SJCRH30 (cell line): Measurements from ENCODE around the gene OR51B6. TPM values are rescaled to one million over a fixed set of nuclear protein-coding genes. Genes with fewer than 3 reads are reported as not detected.
"Not testable (repeated sequence)": the region's sequence is repeated elsewhere in the genome, so short reads cannot be mapped to it uniquely, and the experiment has no call there.

Experiments used
- DNase-seq, 2 experiments: peaks; one replicate each; pipeline ENCODE4 v3.0.0-alpha.2; 2015 to 2020
- H3K27ac ChIP-seq: fragments of 250-450 bp; sonication (Bioruptor Pico); 2 replicates; pipeline ENCODE4 v1.5.1; 2020; ENCODE audit warnings: mild to moderate bottlenecking, moderate library complexity
- H3K27me3 ChIP-seq: fragments of 250-450 bp; sonication (Bioruptor Pico); 2 replicates; pipeline ENCODE4 v1.5.1; 2020; ENCODE audit warnings: mild to moderate bottlenecking, moderate library complexity
- H3K36me3 ChIP-seq: fragments of 250-450 bp; sonication (Bioruptor Pico); 2 replicates; pipeline ENCODE4 v1.5.1; 2020; ENCODE audit warnings: mild to moderate bottlenecking, moderate library complexity
- H3K4me1 ChIP-seq: fragments of 250-450 bp; sonication (Bioruptor Pico); 2 replicates; pipeline ENCODE4 v1.5.1; 2020; ENCODE audit warnings: mild to moderate bottlenecking, moderate library complexity
- H3K4me3 ChIP-seq: fragments of 250-450 bp; sonication (Bioruptor Pico); 2 replicates; pipeline ENCODE4 v1.5.1; 2020; ENCODE audit warnings: mild to moderate bottlenecking, moderate library complexity
- H3K9me3 ChIP-seq: fragments of 250-450 bp; sonication (Bioruptor Pico); replicated peaks from 2 replicates; pipeline ENCODE4 v1.5.1; 2020; ENCODE audit warnings: mild to moderate bottlenecking, moderate library complexity
- total RNA-seq: library from RNA; depleted of rRNA; stranded (reverse); fragments of >200 nt; shearing (Covaris generic); gene quantifications from 2 replicates; pipeline ENCODE4 v1.2.3, GENCODE V29; 2014; rRNA removed

Gene OR51B6, protein sequence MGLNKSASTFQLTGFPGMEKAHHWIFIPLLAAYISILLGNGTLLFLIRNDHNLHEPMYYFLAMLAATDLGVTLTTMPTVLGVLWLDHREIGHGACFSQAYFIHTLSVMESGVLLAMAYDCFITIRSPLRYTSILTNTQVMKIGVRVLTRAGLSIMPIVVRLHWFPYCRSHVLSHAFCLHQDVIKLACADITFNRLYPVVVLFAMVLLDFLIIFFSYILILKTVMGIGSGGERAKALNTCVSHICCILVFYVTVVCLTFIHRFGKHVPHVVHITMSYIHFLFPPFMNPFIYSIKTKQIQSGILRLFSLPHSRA
- total RNA-seq, result not detected in 2 replicates

DNA sequence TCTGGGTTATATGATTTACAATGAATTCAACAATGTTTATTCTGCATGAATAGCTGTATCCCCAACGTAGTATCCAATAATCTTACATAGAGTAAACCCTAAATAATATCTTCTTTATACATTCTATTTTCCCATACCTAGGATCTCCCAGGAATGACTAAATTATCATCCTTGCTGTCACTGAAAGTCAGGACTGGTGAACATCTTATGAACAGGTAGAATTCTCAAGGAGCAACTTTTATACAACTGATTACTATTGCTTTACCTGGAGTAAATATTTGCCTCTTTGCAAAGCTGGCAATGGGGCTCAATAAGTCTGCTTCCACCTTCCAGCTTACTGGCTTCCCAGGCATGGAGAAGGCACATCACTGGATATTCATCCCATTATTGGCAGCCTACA is at the start of gene OR51B6:
Gene OR51B6, plus strand, starts transcription at position 301 of the 400 bp plus-strand sequence. Its CDS starts 0 bp downstream, at position 301.
- H3K4me3 ChIP-seq, result no peak within 1 kb of the TSS
- no peaks in the 10 kb centered on the region for H3K4me1 ChIP-seq
- no peaks in the 10 kb centered on the region for H3K27me3 ChIP-seq
- H3K9me3 ChIP-seq, result no peaks in the 10 kb centered on the region
- no peaks in the 10 kb centered on the region for H3K36me3 ChIP-seq
- no peak within 1 kb of the TSS for H3K27ac ChIP-seq
- DNase-seq, result no peak

DNA sequence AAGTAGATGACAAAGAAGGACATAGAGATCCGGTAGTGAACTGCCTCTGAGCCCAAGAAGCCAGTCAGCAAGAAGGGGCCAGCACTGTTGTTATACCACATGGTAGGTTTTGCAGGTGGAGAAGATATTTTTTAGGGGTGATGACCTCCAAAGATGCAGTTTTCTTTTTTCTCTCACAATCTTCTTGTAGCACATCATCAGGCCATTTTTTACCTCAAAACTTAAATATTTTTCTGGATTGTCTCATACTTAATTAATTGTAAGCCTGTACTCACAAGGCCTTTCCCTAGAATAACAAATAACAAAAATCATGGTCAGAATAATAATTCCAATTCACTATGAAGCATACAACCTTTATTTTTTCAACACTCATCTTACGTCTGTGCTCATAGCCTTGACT is 49.5 kb upstream of the OR51B6 start, which contains the start of gene OR51B4:
Gene OR51B4, minus strand, starts transcription at position 101 of the 400 bp plus-strand sequence. Its CDS starts 0 bp downstream, at position 101.
- H3K27ac ChIP-seq, result no peak within 1 kb of the TSS
- no peaks in the 10 kb centered on the region for H3K36me3 ChIP-seq
- DNase-seq, result no peak
- no peaks in the 10 kb centered on the region for H3K9me3 ChIP-seq
- no peak within 1 kb of the TSS for H3K4me3 ChIP-seq
- no peaks in the 10 kb centered on the region for H3K4me1 ChIP-seq
- no peaks in the 10 kb centered on the region; the same call in 1 of the 2 replicates for H3K27me3 ChIP-seq

DNA sequence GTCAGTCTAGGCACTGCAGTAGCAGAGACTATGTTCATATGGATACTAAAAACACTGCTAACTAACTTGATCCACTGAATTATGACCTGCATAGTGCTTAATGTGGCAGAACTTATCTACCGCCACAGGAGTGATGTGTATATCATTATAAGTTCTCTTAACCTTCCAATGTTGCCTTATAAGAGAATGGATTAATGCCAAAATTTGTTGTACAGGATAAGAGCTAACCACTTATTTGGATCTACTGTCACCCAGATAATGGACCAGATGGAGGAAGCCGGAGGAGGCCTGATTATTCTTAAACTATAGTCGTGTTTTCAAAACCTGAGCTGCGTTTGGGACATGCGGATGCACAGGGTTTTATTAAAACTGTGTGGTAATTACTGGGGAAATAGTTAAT is 47.7 kb upstream of the OR51B6 start:
- no peaks in the 10 kb centered on the region for H3K9me3 ChIP-seq
- H3K4me3 ChIP-seq, result no peak overlapping the region
- H3K27me3 ChIP-seq, result no peaks in the 10 kb centered on the region
- H3K36me3 ChIP-seq, result no peaks in the 10 kb centered on the region; the same call in 1 of the 2 replicates
- no peaks in the 10 kb centered on the region for H3K4me1 ChIP-seq
- DNase-seq, result no peak
- no peak overlapping the region for H3K27ac ChIP-seq

DNA sequence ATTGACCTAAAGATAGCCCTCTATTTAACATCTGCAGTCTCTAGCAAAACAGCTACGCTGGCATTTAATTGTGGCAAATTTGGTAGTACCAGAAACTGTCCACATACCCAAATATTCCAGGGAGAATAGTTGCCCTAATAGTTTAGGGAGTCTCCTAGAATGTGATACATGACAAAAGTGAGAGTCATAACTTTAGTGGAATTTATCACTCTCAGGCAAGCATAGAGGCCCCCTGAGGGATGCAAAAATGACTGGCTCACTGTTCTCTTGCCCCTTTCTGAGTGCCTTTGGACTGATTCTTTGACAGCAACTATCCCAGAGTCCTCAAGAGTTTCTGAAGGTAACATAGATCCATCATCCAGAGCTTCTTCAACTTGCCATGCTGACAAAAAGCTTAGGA is 47.3 kb upstream of the OR51B6 start:
- H3K4me3 ChIP-seq, result no peak overlapping the region
- no peaks in the 10 kb centered on the region for H3K9me3 ChIP-seq
- H3K27me3 ChIP-seq, result no peaks in the 10 kb centered on the region
- DNase-seq, result no peak
- no peaks in the 10 kb centered on the region for H3K4me1 ChIP-seq
- H3K36me3 ChIP-seq, result no peaks in the 10 kb centered on the region; the same call in 1 of the 2 replicates
- H3K27ac ChIP-seq, result no peak overlapping the region

DNA sequence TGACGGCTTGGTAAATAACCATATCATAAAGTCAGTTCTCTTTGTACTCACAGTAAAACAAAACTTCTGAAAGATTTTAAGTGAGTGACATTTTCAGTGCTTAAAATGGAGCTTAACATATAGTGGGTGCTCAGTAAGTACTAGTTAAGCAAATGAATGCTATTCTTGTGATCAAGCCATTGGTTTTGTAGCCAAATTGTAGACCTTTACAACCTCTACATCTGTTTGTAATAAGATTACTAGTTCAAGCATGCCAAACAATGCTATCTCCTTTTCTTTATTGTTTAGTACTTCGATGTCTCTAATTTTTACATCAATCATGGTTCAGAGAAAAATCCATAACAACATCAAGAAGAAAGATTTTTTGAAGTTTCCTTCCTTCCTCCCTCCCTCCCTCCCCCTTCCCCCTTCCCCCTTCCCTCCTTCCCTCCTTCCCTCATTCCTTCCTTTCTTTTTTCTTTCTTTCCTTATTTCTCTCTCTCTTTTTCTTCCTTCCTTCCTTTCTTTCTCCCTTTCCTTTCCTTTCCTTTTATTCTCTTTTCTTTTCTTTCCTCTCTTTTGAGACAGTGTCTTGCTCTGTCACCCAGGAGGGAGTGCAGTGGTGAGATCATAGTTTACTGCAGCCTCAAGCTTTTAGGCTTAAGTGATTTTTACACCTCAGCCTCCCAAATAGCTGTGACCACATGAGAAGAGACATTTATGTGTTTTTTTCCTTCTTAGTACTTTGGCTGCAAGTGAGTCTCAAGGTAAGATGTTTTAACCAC is 43.9 kb upstream of the OR51B6 start:
- no peak overlapping the region for H3K27ac ChIP-seq
- DNase-seq, result no peak
- no peaks in the 10 kb centered on the region for H3K4me1 ChIP-seq
- no peak overlapping the region for H3K4me3 ChIP-seq
- H3K36me3 ChIP-seq, result no peaks in the 10 kb centered on the region; the same call in 1 of the 2 replicates
- H3K9me3 ChIP-seq, result no peaks in the 10 kb centered on the region
- peaks cover 6% of the 10 kb centered on the region; the same call in 1 of the 2 replicates for H3K27me3 ChIP-seq

DNA sequence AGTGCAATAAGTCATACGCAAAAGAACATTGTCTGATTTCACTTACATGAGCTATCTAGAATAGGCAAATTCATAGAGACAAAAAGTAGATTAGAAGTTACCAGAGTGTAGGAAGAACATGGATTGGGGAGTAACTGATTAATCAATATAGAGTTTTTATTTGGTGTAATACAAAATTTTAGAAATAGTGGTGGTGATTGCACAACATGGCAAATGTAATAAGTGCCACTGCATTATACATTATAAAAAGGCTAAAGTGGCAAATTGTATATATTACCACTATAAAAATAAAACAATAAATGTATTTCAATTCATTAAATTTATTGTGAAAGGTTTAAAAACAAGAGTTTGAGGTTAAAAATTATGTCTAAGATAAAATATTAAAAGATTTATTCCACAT is 40.9 kb upstream of the OR51B6 start:
- Histone ChIP-seq H3K27me3 (peaks cover 6% of the 10 kb centered on the region; the same call in 1 of the 2 replicates), H3K36me3 (no peaks in the 10 kb centered on the region; the same call in 1 of the 2 replicates), H3K9me3 (no peaks in the 10 kb centered on the region), H3K4me3 (no peak overlapping the region), H3K27ac (no peak overlapping the region), H3K4me1 (no peaks in the 10 kb centered on the region)
- no peak for DNase-seq

DNA sequence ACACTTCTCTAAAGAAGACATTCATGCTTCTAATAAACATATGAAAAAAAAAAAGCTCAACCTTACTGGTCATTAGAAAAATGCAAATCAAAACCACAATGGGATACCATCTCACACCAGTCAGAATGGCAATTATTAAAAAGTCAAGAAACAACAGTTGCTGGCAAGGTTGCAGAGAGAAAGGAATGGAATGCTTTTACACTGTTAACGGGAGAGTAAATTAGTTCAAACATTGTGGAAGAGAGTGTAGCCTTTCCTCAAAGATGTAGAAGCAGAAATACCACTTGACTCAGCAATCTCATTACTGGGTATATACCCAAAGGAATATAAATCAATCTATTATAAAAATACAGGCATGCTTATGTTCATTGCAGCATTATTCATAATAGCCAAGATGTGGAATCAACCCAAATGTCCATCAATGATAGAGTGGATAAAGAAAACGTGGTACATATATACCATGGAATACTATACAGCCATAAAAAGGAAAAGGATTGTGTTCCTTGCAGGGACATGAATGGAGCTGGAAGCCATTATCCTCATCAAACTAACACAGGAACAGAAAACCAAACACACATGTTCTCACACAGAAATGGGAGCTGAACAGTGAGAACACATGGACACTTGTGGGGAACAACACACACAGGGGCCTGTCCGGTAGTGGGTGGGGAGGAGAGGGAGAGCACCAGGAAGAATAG is 37.8 kb upstream of the OR51B6 start:
- H3K27me3 ChIP-seq, DNase-seq, H3K4me1 ChIP-seq, H3K27ac ChIP-seq, H3K36me3 ChIP-seq, H3K9me3 ChIP-seq, H3K4me3 ChIP-seq: not testable (repeated sequence)

DNA sequence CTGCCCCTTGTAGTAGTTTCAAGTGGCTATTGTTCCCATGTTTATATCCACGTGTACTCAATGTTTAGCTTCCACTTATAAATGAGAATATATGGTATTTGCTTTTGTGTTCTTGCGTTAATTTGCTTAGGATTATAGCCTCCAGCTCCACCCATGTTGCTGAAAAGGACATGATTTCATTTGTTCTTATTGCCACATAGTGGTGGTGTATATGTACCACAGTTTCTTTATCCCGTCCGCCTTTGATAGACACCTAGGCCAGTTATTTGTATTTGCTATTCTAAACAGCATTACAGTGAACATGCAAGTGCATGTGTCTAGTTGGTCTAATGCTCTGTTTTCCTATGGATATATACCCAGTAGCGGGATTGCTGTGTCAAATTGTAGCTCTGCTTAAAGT is 34.0 kb upstream of the OR51B6 start:
- Histone ChIP-seq H3K27me3 (no peaks in the 10 kb centered on the region), H3K4me3 (no peak overlapping the region), H3K4me1 (no peaks in the 10 kb centered on the region), H3K9me3 (no peaks in the 10 kb centered on the region), H3K36me3 (no peaks in the 10 kb centered on the region), H3K27ac (no peak overlapping the region)
- DNase-seq, result no peak

DNA sequence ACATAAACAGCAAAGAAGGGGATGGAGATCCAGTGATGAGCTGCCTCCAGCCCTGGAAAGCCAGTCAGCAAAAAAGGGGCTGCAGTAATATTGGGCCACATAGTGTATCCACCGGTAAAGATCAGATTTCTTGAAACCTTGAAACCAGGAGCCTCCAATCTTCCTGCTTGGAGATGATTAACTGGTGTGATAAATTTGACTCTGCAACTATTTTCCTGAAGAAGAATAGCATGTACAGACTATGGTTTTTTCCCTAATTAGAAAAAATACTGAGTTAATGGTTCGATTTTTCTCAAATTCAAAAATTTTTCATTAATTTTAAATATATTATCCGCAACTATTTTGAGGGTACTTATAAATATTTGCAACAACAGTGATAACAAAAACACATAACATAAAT is 27.1 kb upstream of the OR51B6 start, which contains the start of gene OR51B2:
Gene OR51B2, minus strand, starts transcription at position 101 of the 400 bp plus-strand sequence. Its CDS starts 0 bp downstream, at position 101.
- Histone ChIP-seq H3K4me1 (no peaks in the 10 kb centered on the region), H3K27me3 (no peaks in the 10 kb centered on the region), H3K27ac (no peak within 1 kb of the TSS), H3K9me3 (no peaks in the 10 kb centered on the region), H3K4me3 (no peak within 1 kb of the TSS), H3K36me3 (no peaks in the 10 kb centered on the region)
- no peak for DNase-seq

DNA sequence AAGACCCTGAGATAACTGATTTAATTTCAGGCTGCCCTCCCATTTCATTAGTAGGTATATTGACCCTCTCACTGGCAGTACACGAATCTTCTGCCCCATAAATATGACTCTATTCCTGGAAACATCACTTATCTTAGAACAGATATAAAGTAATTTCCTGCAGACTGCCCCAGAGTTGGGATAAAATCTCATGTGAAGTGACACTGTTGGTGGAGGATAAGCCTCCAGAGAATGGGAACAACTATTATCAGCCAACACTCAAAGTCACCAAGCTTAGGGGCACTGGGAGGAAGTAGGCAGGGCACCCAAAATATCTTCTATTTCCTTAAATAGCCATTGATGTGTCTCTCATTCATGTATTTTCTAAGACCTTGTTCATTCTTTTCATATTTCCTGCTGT is 16.1 kb upstream of the OR51B6 start:
- Histone ChIP-seq H3K27me3 (no peaks in the 10 kb centered on the region), H3K4me3 (no peak overlapping the region), H3K9me3 (no peaks in the 10 kb centered on the region), H3K27ac (no peak overlapping the region), H3K4me1 (no peaks in the 10 kb centered on the region), H3K36me3 (no peaks in the 10 kb centered on the region)
- no peak for DNase-seq

DNA sequence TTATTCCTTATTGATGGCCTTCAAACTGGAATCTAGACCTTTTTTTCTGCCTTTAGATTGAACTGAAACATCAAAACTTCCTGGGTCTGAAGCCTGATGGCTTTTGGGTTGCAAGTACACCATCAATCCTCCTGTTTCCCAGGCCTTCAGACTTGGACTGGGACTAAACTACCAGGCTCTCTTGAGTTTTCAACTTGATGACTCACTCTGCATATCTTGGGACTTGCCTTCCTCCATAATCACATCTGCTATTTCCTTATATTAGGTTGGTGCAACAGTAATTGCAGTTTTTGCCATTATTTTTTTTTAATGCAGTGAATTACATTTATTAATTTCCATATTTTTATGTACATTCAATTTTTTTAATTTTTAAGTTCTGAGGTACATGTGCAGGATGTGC is 15.0 kb upstream of the OR51B6 start:
- Histone ChIP-seq H3K27ac (no peak overlapping the region), H3K36me3 (no peaks in the 10 kb centered on the region), H3K4me1 (no peaks in the 10 kb centered on the region), H3K27me3 (no peaks in the 10 kb centered on the region), H3K9me3 (no peaks in the 10 kb centered on the region), H3K4me3 (no peak overlapping the region)
- no peak for DNase-seq

DNA sequence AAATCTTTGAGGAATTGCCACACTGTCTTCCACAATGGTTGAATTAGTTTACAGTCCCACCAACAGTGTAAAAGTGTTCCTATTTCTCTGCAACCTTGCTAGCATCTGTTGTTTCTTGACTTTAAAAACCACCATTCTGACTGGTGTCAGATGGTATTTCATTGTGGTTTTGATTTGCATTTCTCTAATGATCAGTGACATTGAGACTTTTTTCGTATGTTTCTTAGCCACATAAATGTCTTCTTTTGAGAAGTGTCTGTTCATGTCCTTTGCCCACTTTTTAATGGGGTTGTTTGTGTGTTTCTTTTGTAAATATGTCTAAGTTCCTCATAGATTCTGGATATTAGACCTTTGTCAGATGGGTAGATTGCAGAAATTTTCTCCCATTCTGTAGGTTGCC is 14.1 kb upstream of the OR51B6 start:
- H3K36me3 ChIP-seq, H3K27ac ChIP-seq, H3K4me3 ChIP-seq, DNase-seq, H3K27me3 ChIP-seq, H3K4me1 ChIP-seq, H3K9me3 ChIP-seq: not testable (repeated sequence)

DNA sequence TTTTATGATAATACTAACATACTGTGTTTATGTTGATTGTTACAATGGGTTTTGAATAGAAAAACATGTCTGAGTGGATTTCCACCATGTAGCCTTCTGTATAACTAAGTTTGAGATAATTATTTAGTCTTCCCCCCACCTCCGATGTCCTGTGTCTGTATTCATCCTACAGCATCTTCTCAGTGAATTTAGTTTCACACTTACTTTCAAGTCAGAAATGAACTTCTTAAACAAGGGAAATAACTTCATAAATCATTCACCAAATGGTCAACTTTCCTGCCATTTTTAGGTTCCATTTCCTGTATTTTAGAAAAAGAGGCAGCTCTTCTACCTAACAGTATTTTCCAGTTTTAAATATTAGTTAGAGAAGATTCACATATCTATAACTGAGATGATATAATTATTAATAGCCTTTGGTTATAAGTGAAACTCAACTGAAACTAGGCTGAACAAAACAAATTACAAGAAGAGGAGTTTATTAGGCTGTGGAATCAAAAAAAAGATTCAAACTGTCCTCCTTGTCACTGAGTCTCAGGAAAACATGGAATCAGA is 11.5 kb upstream of the OR51B6 start:
- no peaks in the 10 kb centered on the region for H3K27me3 ChIP-seq
- no peaks in the 10 kb centered on the region for H3K4me1 ChIP-seq
- no peaks in the 10 kb centered on the region for H3K9me3 ChIP-seq
- no peak overlapping the region for H3K4me3 ChIP-seq
- no peak overlapping the region for H3K27ac ChIP-seq
- no peak for DNase-seq
- H3K36me3 ChIP-seq, result no peaks in the 10 kb centered on the region

DNA sequence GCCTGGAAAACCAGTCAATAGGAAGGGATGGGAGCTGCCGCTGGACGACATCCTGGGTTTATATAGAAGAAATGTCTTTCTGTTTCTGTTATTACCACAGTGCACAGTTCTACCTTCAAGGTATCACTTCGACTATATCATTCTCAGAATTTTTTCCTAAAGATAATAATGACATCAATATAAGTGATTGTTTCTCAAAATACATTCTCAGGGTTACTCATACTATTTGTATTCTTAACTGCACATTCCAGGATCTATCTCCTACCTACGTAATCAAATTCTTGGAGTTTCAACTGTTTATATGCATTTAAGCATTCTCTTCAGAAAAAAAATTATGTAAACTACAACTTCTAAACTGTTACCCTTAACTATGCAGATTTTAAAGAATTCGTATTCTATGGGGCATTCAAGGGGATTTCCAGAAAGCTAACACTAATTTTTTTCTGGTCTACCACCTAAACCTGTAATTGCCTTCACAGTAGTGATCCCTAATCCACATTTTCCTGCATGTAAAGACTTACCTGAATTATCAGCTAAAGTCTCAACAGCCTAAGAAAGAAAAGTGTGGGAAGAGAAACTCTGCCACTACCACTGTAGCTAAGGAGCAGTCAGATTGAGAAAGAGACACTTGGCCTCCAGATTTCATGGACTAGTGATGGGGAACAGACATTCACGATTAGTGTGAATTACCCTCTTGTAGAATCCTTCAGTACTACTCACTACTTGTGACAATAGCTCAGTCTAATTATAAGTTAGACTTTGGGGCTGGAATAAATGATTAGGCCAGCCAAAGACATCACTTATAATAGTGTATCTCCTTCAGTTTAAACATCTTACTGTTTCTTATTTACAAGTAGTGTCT is 7.6 kb upstream of the OR51B6 start, which contains the start of gene OR51B5:
Gene OR51B5, minus strand, starts transcription at position 51 of the 862 bp plus-strand sequence. Its CDS starts 0 bp downstream, at position 51.
- no peaks in the 10 kb centered on the region for H3K36me3 ChIP-seq
- no peaks in the 10 kb centered on the region for H3K9me3 ChIP-seq
- no peak within 1 kb of the TSS for H3K4me3 ChIP-seq
- H3K27me3 ChIP-seq, result no peaks in the 10 kb centered on the region
- no peaks in the 10 kb centered on the region for H3K4me1 ChIP-seq
- H3K27ac ChIP-seq, result no peak within 1 kb of the TSS
- no peak for DNase-seq
